ENCODE data around the gene TBC1D7.

The TBC1D7 gene

DNA sequence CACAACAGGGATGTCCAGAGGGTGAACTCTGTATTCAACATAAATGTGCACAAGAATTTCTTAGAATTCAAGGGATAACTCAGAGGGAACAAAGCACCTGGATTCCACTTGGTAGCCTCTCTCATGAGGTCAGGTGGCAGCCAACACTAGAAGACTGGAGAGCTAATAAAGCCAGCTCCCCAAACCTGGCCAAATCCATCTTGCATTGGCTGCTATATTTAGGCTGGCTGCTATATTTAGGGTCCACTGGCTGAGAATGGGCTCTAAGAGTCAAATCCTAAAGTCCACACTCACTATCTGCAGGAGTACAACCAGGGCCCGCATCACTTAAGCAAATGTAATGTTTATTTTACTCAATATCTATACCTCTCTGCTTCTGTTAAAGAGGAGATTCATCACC, 20.0 kb downstream of the TBC1D7 start:
- H3K4me3 ChIP-seq (ENCODE audit: low read depth, low read length) = no peak overlapping the region
- in situ Hi-C loops (cut with HindIII; ENCODE audit: low sequenced_read_pairs) = no loop called here
- TF ChIP-seq, protein P1, sequence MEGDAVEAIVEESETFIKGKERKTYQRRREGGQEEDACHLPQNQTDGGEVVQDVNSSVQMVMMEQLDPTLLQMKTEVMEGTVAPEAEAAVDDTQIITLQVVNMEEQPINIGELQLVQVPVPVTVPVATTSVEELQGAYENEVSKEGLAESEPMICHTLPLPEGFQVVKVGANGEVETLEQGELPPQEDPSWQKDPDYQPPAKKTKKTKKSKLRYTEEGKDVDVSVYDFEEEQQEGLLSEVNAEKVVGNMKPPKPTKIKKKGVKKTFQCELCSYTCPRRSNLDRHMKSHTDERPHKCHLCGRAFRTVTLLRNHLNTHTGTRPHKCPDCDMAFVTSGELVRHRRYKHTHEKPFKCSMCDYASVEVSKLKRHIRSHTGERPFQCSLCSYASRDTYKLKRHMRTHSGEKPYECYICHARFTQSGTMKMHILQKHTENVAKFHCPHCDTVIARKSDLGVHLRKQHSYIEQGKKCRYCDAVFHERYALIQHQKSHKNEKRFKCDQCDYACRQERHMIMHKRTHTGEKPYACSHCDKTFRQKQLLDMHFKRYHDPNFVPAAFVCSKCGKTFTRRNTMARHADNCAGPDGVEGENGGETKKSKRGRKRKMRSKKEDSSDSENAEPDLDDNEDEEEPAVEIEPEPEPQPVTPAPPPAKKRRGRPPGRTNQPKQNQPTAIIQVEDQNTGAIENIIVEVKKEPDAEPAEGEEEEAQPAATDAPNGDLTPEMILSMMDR (IDR thresholded peaks at IDR 0.05; ENCODE audit: low read depth, low read length) = no peak
- no peak for DNase-seq (ENCODE audit: low read depth, low spot score)

DNA sequence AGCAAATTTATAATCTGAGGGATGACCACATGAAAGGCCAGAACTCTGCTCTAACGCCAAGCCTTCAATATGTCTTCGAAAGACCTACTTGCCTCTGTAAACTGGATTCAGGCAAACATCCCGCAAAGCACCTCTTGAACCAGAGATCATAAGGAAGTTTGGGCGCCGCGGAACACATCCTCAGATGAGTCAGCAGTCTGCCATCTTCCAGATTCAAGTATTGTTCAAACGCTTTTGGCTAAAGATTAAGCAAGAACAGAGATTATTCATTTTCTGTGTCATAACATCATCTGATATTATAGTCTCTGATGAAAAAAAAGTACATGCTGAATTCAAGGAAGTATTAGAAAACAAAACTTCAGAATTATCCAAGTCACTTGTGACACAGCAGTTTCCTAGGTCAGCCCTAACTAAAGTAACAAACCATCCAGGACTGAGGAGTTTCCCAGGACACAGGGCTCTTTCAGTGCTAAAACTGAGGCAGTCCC, 20.8 kb downstream of the TBC1D7 start:
- H3K4me3 ChIP-seq (ENCODE audit: low read depth, low read length) = no peak overlapping the region
- TF ChIP-seq, protein P1 (IDR thresholded peaks at IDR 0.05; ENCODE audit: low read depth, low read length) = no peak
- peak; percentile 62 for DNase-seq (ENCODE audit: low read depth, low spot score)
- in situ Hi-C loops (cut with HindIII; ENCODE audit: low sequenced_read_pairs) = no loop called here

DNA sequence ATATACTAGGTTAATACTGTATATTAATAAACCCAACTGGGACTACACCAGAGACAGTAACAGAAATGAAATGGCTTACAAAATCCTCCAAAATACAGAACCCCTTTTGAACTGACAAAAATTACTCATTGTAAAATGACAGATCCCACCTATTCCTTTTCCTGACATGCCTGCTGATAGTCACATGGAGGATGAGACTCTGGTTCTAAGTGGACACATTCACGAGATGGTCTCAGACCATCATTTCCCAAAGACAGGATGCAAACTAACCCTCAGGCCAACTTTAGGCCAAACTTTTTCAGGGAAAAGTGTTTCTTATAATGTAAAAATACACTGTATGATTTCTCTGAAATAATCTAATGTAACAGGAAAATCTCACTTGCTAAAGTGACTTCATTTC, 22.5 kb downstream of the TBC1D7 start:
- in situ Hi-C loops (cut with HindIII; ENCODE audit: low sequenced_read_pairs) = no loop called here
- no peak overlapping the region for H3K4me3 ChIP-seq (ENCODE audit: low read depth, low read length)
- TF ChIP-seq, protein P1 (IDR thresholded peaks at IDR 0.05; ENCODE audit: low read depth, low read length) = no peak
- DNase-seq (ENCODE audit: low read depth, low spot score) = no peak

DNA sequence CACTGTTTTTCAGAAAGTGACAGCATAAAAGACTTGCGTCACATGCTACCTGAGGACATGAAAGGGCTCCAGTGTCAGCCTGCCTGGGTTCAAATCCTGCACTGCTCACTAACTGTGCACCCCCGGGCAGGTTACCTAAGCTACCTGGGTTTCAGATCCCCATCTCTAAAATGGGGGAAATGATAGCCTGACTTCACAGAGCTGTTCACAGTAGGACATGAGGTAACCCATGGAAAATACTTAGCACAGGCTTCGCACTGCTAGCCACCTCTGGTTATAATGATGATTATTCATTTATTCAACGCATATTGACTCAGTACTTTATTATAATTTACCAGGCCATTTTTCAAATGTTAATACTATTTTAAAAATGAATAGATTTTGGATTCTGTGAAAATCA, 23.0 kb downstream of the TBC1D7 start:
- TF ChIP-seq, protein P1 (IDR thresholded peaks at IDR 0.05; ENCODE audit: low read depth, low read length) = no peak
- H3K4me3 ChIP-seq (ENCODE audit: low read depth, low read length) = no peak overlapping the region
- in situ Hi-C loops (cut with HindIII; ENCODE audit: low sequenced_read_pairs) = no loop called here
- no peak for DNase-seq (ENCODE audit: low read depth, low spot score)

DNA sequence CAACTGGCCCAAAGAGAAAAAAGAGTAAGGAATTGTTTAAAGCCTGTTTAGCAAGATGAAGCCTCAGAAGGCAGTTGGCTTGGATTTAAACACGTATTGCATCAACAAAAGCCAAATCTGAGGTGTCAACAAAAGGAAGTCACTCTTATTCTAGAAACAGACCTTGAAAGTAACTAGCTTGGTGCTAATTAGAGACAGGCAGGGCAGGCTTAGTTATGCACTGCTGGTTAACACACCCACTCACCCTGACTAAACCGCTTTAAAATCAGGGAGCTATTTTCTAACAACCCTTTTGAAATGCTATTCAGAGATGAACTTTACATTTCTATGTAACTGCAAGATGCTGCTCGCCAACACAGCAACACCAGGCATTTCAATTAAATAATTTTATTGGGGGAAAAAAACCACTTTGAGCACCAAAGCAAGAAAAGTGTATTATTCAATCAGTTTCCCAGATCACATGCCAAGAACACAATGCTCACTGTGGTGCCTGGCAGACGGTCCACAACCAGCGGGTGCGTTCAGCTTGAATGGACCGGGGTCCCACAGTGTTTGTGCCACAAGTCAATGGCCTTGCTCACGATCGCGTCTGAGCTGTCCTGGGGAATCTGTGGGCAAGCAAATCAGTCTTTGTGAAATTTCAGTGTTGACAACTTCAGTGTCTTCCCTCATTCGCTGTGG, 23.6 kb downstream of the TBC1D7 start:
- TF ChIP-seq, protein P1 (IDR thresholded peaks at IDR 0.05; ENCODE audit: low read depth, low read length) = no peak
- DNase-seq (ENCODE audit: low read depth, low spot score) = no peak
- in situ Hi-C loops (cut with HindIII; ENCODE audit: low sequenced_read_pairs) = no loop called here
- H3K4me3 ChIP-seq (ENCODE audit: low read depth, low read length) = no peak overlapping the region

DNA sequence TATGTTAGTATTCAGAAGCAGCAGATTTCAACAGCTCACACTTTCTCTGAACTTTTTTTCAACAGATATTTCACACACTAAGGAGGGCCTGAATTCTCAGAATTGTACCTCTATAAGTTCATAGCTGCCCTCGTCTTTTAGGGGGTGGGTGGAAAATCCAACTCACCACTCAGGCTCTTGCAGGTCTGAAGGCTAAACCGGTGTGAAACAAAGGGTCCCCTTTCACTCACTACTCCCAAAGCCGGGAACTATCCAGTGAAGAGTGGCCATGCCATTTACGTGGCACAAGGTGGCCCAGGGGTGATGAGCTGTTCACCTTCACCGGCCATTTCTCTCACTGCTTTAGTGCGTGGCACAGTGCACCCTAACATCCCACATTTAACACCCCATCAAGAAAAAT, 24.2 kb downstream of the TBC1D7 start:
- in situ Hi-C loops (cut with HindIII; ENCODE audit: low sequenced_read_pairs) = no loop called here

More for the DNA sequence above, 24.2 kb downstream of the TBC1D7 start:
- no peak overlapping the region for H3K4me3 ChIP-seq (ENCODE audit: low read depth, low read length)
- no peak for DNase-seq (ENCODE audit: low read depth, low spot score)
- TF ChIP-seq, protein P1 (IDR thresholded peaks at IDR 0.05; ENCODE audit: low read depth, low read length) = no peak
